DND-41 (cell line): ENCODE results near the gene CLSTN2.

Source experiments
- ATAC-seq: fragments of 200-7000 bp; cut with Tn5 transposase; 3 replicates; pipeline ENCODE4 v1.9.1; 2021; ENCODE audit warnings: low read depth; ENCODE audit not compliant: insufficient read depth
- DNase-seq: peaks from one replicate; pipeline ENCODE4 v3.0.0-alpha.2; 2020
- H2AFZ ChIP-seq: 2 replicates; pipeline ENCODE4 v1.6.0; 2012; ENCODE audit warnings: low read depth, low read length
- H3K27ac ChIP-seq: 2 replicates; pipeline ENCODE4 v1.5.1; 2012; ENCODE audit warnings: low read length, inconsistent platforms
- H3K27me3 ChIP-seq: fragments of 200-600 bp; sonication (generic); 2 replicates; pipeline ENCODE4 v1.6.0; 2012; ENCODE audit warnings: low read length, mild to moderate bottlenecking, inconsistent platforms; ENCODE audit not compliant: insufficient read depth, poor library complexity
- H3K36me3 ChIP-seq: 2 replicates; pipeline ENCODE4 v1.5.1; 2012; ENCODE audit warnings: low read length, inconsistent platforms; ENCODE audit not compliant: insufficient read depth
- H3K4me1 ChIP-seq: 2 replicates; pipeline ENCODE4 v1.5.1; 2012; ENCODE audit warnings: mild to moderate bottlenecking, low read length; ENCODE audit not compliant: insufficient read depth
- H3K4me2 ChIP-seq: 2 replicates; pipeline ENCODE4 v1.6.0; 2012; ENCODE audit warnings: mild to moderate bottlenecking, moderate library complexity, low read length, inconsistent platforms; ENCODE audit not compliant: insufficient read depth
- H3K4me3 ChIP-seq, 2 experiments: fragments of 200-600 bp in 1 of 2; shearing (Covaris generic) in 1 of 2; 2 replicates each; pipeline ENCODE4 v1.5.1; 2012 to 2016; ENCODE audit warnings: inconsistent platforms in 2 of 2, low read length in 2 of 2, mild to moderate bottlenecking in 2 of 2, low read depth in 1 of 2, moderate library complexity in 1 of 2
- H3K79me2 ChIP-seq: 2 replicates; pipeline ENCODE4 v1.6.0; 2012; ENCODE audit warnings: low read length, inconsistent platforms; ENCODE audit not compliant: insufficient read depth
- H3K9ac ChIP-seq: 2 replicates; pipeline ENCODE4 v1.6.0; 2012; ENCODE audit warnings: low read depth, mild to moderate bottlenecking, inconsistent platforms, low read length, moderate library complexity
- H3K9me3 ChIP-seq: 2 replicates; pipeline ENCODE4 v1.5.1; 2012; ENCODE audit warnings: low read length, moderate library complexity, mild to moderate bottlenecking, inconsistent platforms; ENCODE audit not compliant: insufficient read depth, severe bottlenecking
- H4K20me1 ChIP-seq: 2 replicates; pipeline ENCODE4 v1.6.0; 2012; ENCODE audit warnings: low read length; ENCODE audit not compliant: insufficient read depth
- EZH2 ChIP-seq: IDR thresholded peaks from 3 replicates; pipeline ENCODE4 v1.6.1; 2012; ENCODE audit warnings: borderline replicate concordance, low read depth, mild to moderate bottlenecking, moderate library complexity, low read length, inconsistent platforms; ENCODE audit not compliant: severe bottlenecking
- TF ChIP-seq, protein P1 (sequence below): IDR thresholded peaks from 2 replicates; pipeline ENCODE4 v1.5.1; 2012; ENCODE audit warnings: borderline replicate concordance, low read length, moderate library complexity, mild to moderate bottlenecking; ENCODE audit not compliant: poor library complexity, severe bottlenecking; ENCODE audit errors: extremely low read depth

Gene CLSTN2

DNA sequence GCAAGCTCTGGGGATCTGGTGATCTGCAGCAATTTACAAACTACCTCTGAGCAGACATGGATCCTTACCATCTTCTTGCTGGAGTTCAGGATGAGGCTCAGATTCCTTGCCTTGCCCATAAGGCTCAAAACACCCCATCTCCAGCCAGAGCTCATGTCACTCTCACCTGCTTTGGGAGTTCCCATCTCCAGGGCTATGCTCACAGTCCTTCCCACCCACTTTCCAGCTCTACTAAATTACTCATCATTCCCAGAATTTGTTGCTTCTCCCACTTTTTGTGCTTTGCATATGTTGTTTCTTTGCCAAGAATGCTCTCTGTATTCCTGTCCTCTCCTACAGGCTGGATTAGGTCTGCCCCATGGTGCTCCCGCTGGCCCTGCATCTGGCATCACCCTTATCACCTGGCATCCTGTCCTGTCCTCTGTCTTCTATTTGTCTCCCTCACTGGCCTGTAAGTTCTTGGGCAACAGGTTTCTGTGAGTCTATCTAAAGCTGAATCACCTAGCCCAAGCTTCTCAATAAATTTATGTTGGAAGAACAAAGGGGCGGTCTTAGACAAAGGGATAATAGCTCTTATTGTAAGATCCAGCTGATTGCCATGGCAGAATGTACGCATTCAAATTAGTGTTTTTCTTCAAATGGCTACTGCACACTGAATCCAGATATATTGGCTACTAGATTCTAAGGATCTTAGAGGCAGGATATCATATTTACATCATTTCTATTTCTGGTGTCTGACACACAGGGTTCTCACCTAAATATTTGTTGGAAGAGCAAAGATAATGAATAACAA lies 179.2 kb downstream of the CLSTN2 start:
- no peak overlapping the region for H3K4me3 ChIP-seq
- no peaks in the 10 kb centered on the region for H3K4me1 ChIP-seq
- H2AFZ ChIP-seq: no peak overlapping the region
- DNase-seq: no peak
- no peak overlapping the region for H3K27ac ChIP-seq
- no peak overlapping the region for H3K4me2 ChIP-seq
- no peak for TF ChIP-seq EZH2
- TF ChIP-seq, protein P1, sequence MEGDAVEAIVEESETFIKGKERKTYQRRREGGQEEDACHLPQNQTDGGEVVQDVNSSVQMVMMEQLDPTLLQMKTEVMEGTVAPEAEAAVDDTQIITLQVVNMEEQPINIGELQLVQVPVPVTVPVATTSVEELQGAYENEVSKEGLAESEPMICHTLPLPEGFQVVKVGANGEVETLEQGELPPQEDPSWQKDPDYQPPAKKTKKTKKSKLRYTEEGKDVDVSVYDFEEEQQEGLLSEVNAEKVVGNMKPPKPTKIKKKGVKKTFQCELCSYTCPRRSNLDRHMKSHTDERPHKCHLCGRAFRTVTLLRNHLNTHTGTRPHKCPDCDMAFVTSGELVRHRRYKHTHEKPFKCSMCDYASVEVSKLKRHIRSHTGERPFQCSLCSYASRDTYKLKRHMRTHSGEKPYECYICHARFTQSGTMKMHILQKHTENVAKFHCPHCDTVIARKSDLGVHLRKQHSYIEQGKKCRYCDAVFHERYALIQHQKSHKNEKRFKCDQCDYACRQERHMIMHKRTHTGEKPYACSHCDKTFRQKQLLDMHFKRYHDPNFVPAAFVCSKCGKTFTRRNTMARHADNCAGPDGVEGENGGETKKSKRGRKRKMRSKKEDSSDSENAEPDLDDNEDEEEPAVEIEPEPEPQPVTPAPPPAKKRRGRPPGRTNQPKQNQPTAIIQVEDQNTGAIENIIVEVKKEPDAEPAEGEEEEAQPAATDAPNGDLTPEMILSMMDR: no peak
- H4K20me1 ChIP-seq: no peaks in the 10 kb centered on the region
- peaks cover 18% of the 10 kb centered on the region for H3K27me3 ChIP-seq
- H3K9me3 ChIP-seq: no peaks in the 10 kb centered on the region
- no peaks in the 10 kb centered on the region for H3K36me3 ChIP-seq
- H3K79me2 ChIP-seq: no peaks in the 10 kb centered on the region
- H3K9ac ChIP-seq: no peak overlapping the region
- ATAC-seq: no peak

DNA sequence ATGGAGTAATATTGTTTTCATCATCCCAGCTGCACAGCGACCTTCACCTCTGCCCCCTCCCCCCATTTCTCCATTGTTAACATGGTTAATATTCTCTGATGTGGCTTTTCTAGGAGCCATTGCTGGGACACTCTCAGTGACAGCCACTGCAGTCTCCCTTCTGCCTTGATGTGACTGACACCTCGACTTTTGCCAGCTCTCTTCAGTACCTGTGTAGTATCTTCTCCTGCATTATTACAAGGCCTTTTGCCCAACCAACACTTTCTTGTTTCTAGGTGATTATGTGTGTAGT lies 179.8 kb downstream of the CLSTN2 start:
- H4K20me1 ChIP-seq: no peaks in the 10 kb centered on the region
- peaks cover 16% of the 10 kb centered on the region for H3K27me3 ChIP-seq
- no peak for ATAC-seq
- no peak overlapping the region for H3K27ac ChIP-seq
- no peak for DNase-seq
- no peak overlapping the region for H2AFZ ChIP-seq
- H3K79me2 ChIP-seq: no peaks in the 10 kb centered on the region
- H3K4me2 ChIP-seq: no peak overlapping the region
- no peak for TF ChIP-seq EZH2
- TF ChIP-seq, protein P1: no peak
- no peaks in the 10 kb centered on the region for H3K36me3 ChIP-seq
- H3K9me3 ChIP-seq: no peaks in the 10 kb centered on the region
- H3K4me1 ChIP-seq: no peaks in the 10 kb centered on the region
- no peak overlapping the region for H3K4me3 ChIP-seq
- no peak overlapping the region for H3K9ac ChIP-seq

DNA sequence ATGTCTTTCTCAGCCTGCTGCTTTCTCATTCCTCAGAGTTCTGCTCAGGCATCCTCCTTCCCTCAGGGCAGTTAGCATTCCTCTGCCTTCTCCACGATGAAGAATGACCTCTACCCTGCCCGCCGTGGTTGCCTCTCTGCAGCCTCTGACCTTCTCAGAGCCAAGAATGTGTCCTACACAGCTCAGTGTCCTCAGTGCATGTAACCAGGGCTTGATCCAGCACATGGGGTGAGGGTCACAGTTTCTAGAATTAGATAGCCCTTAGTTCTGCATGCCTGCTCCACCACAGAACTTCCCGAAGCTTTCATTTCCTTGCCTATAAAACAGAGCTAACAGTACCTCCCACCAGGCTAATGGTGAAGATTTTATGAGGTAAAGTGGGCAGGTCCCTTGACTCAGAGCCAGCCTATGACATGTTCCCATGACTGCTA lies 182.1 kb downstream of the CLSTN2 start:
- H3K36me3 ChIP-seq: no peaks in the 10 kb centered on the region
- no peaks in the 10 kb centered on the region for H4K20me1 ChIP-seq
- ATAC-seq: no peak
- H3K27ac ChIP-seq: no peak overlapping the region
- H2AFZ ChIP-seq: no peak overlapping the region
- no peak overlapping the region for H3K9ac ChIP-seq
- DNase-seq: no peak
- H3K4me2 ChIP-seq: no peak overlapping the region
- H3K4me1 ChIP-seq: no peaks in the 10 kb centered on the region
- no peak overlapping the region for H3K4me3 ChIP-seq
- TF ChIP-seq, protein P1: no peak
- TF ChIP-seq EZH2: no peak
- H3K27me3 ChIP-seq: peaks cover 24% of the 10 kb centered on the region
- no peaks in the 10 kb centered on the region for H3K9me3 ChIP-seq
- H3K79me2 ChIP-seq: no peaks in the 10 kb centered on the region

DNA sequence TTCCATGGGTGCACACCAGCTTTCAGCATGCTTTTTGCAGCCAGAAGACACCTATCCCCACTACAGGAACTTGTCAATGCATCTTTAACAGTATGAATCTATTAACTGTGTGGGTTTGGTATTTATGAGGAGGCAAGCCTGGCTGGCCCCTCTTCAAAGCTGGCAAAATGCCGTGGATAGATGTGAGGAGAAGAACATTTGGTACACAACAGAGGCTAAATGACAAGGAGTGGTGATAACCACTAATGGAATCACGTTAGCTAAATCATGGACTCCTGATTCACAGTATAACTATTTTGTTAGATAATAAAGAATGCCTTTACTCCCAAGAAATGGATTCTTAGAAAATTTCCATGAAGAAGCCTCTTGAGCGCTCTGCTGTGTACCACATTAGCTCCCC lies 187.2 kb downstream of the CLSTN2 start:
- no peaks in the 10 kb centered on the region for H3K36me3 ChIP-seq
- H2AFZ ChIP-seq: no peak overlapping the region
- peaks cover 17% of the 10 kb centered on the region for H3K27me3 ChIP-seq
- no peak overlapping the region for H3K4me3 ChIP-seq
- no peak overlapping the region for H3K9ac ChIP-seq
- no peaks in the 10 kb centered on the region for H4K20me1 ChIP-seq
- DNase-seq (no peak), ATAC-seq (no peak)
- no peak overlapping the region for H3K27ac ChIP-seq
- TF ChIP-seq, protein P1: no peak
- TF ChIP-seq EZH2: no peak
- no peaks in the 10 kb centered on the region for H3K4me1 ChIP-seq
- no peaks in the 10 kb centered on the region for H3K9me3 ChIP-seq
- no peak overlapping the region for H3K4me2 ChIP-seq
- no peaks in the 10 kb centered on the region for H3K79me2 ChIP-seq
